Uterus (tissue), 4 donors: ENCODE data around the gene GRK5. TPM values are rescaled to one million over a fixed set of nuclear protein-coding genes. Genes with fewer than 3 reads are reported as not detected.
A peak's percentile ranks its signal among the peaks of the same experiment; 100 is the strongest.

Source experiments
- DNase-seq, 2 donors: peaks; one replicate each; pipeline ENCODE4 v3.0.0-alpha.2; 2019 to 2020
- H3K27ac ChIP-seq, 2 donors: fragments of 200-600 bp; sonication (generic); 1 replicate in 1 of 2; 2 replicates in 1 of 2; pipeline ENCODE4 v1.5.1; 2016 to 2018
- H3K27me3 ChIP-seq, 2 donors: fragments of 200-600 bp; sonication (generic); one replicate each; pipeline ENCODE4 v1.5.1; 2018 to 2019; ENCODE audit warnings: control low read depth in 1 of 2
- H3K36me3 ChIP-seq, 2 donors: fragments of 200-600 bp; sonication (generic); one replicate each; pipeline ENCODE4 v1.5.1; 2019; ENCODE audit warnings: control low read depth in 1 of 2
- H3K4me1 ChIP-seq, 2 donors: fragments of 200-600 bp; sonication (generic); one replicate each; pipeline ENCODE4 v1.5.1; 2018 to 2019; ENCODE audit warnings: control low read depth in 1 of 2
- H3K4me3 ChIP-seq, 2 donors: fragments of 200-600 bp; sonication (generic); 1 replicate in 1 of 2; 2 replicates in 1 of 2; pipeline ENCODE4 v1.5.1; 2018 to 2019; ENCODE audit warnings: mild to moderate bottlenecking in 1 of 2
- H3K9me3 ChIP-seq, 2 donors: fragments of 200-600 bp; sonication (generic); one replicate each; pipeline ENCODE4 v1.5.1; 2019; ENCODE audit warnings: control low read depth in 1 of 2
- CTCF ChIP-seq, 4 experiments: fragments of 200-600 bp in 2 of 4; fragments of 450-650 bp in 2 of 4; sonication (generic) in 2 of 4; IDR thresholded peaks; one replicate each; pipeline ENCODE4 v1.5.1; 2016 to 2019; ENCODE audit warnings: antibody characterized with exemption in 4 of 4, mild to moderate bottlenecking in 2 of 4, moderate library complexity in 1 of 4
- POLR2A ChIP-seq, 2 donors: fragments of 450-650 bp; IDR thresholded peaks; one replicate each; pipeline ENCODE4 v1.6.1; 2016; ENCODE audit warnings: antibody characterized with exemption in 2 of 2, mild to moderate bottlenecking in 1 of 2, moderate library complexity in 1 of 2
- intact Hi-C: fragments of 100-400 bp; cut with DNase I; formaldehyde crosslinking; loops from one replicate; pipeline ENCODE4 v1.15.1; 2023; ENCODE audit warnings: low total_unique reads
- total RNA-seq, 4 donors: library from RNA; depleted of rRNA in 3 of 4; stranded (reverse); fragments of >200 nt in 3 of 4; gene quantifications; one replicate each; pipeline versions ENCODE4 v1.1.0 to v1.2.4, GENCODE V29; 2014 to 2023
- donor health status: DM: yes; HTN: yes; CAD: no.

GRK5 gene
- total RNA-seq, 4 donors from 2014 or later: 11.6 to 34.6 (median 14.1) TPM

- no peaks in the 10 kb centered on the region for H3K27me3 ChIP-seq
- peak overlapping the region; percentile 70 for H3K27ac ChIP-seq
- peaks cover 11 to 19% of the 10 kb centered on the region in 2 donors for H3K4me1 ChIP-seq
- H3K9me3 ChIP-seq: no peaks in the 10 kb centered on the region
- no peak for DNase-seq
- H3K36me3 ChIP-seq: no peaks in the 10 kb centered on the region
- TF ChIP-seq CTCF (IDR thresholded peaks at IDR 0.05): no peak
- no peak for TF ChIP-seq POLR2A (IDR thresholded peaks at IDR 0.05)
- intact Hi-C loops: no loop called here
- no peak overlapping the region for H3K4me3 ChIP-seq
Observed at GRCh38 chr10:119413471-119414080, 206.2 kb downstream of the GRK5 start.

GRCh38 chr10:119414081-119414611 is 206.8 kb downstream of the GRK5 start:
- H3K36me3 ChIP-seq: no peaks in the 10 kb centered on the region
- intact Hi-C loops: no loop called here
- H3K27me3 ChIP-seq: no peaks in the 10 kb centered on the region
- H3K4me1 ChIP-seq: peaks cover 11 to 19% of the 10 kb centered on the region in 2 donors
- TF ChIP-seq POLR2A (IDR thresholded peaks at IDR 0.05) (no peak), CTCF (IDR thresholded peaks at IDR 0.05) (no peak)
- H3K4me3 ChIP-seq: no peak overlapping the region
- peak overlapping the region; percentile 70 for H3K27ac ChIP-seq
- H3K9me3 ChIP-seq: no peaks in the 10 kb centered on the region
- DNase-seq: no peak

GRCh38 chr10:119415121-119415520 is 207.8 kb downstream of the GRK5 start:
- Histone ChIP-seq H3K27me3 (no peaks in the 10 kb centered on the region), H3K27ac (peak overlapping the region in 1 of 2 donors; percentile 17), H3K4me1 (peaks cover 11 to 19% of the 10 kb centered on the region in 2 donors), H3K4me3 (no peak overlapping the region), H3K36me3 (no peaks in the 10 kb centered on the region), H3K9me3 (no peaks in the 10 kb centered on the region)
- intact Hi-C loops: no loop called here
- DNase-seq: no peak
- TF ChIP-seq POLR2A (IDR thresholded peaks at IDR 0.05): no peak
- TF ChIP-seq CTCF (IDR thresholded peaks at IDR 0.05): no peak

- no peaks in the 10 kb centered on the region for H3K27me3 ChIP-seq
- no peak overlapping the region for H3K4me3 ChIP-seq
- H3K4me1 ChIP-seq: peaks cover 11 to 19% of the 10 kb centered on the region in 2 donors
- peak overlapping the region in 1 of 2 donors; percentile 17 for H3K27ac ChIP-seq
- intact Hi-C loops: no loop called here
- H3K9me3 ChIP-seq: no peaks in the 10 kb centered on the region
- no peak for TF ChIP-seq POLR2A (IDR thresholded peaks at IDR 0.05)
- TF ChIP-seq CTCF (IDR thresholded peaks at IDR 0.05): no peak
- no peak for DNase-seq
- no peaks in the 10 kb centered on the region for H3K36me3 ChIP-seq
Observed at GRCh38 chr10:119415536-119416503, 208.4 kb downstream of the GRK5 start.

- Histone ChIP-seq H3K9me3 (no peaks in the 10 kb centered on the region), H3K4me3 (no peak overlapping the region), H3K27me3 (no peaks in the 10 kb centered on the region), H3K27ac (no peak overlapping the region), H3K36me3 (no peaks in the 10 kb centered on the region), H3K4me1 (peaks cover 11 to 19% of the 10 kb centered on the region in 2 donors)
- intact Hi-C loops: no loop called here
- TF ChIP-seq CTCF (IDR thresholded peaks at IDR 0.05) (peak; percentile 46 to 81 (median 62)), POLR2A (IDR thresholded peaks at IDR 0.05) (no peak)
- peak; percentile 46 to 60 for DNase-seq
Observed at GRCh38 chr10:119416855-119417254, 209.5 kb downstream of the GRK5 start.
